Endothelial cell of hepatic sinusoid (primary cell): ENCODE results near the gene BBS9.

ENCODE experiments used
- in situ Hi-C: cut with HindIII; loops from 2 replicates; pipeline ENCODE4 v1.10.0; 2017; ENCODE audit warnings: low sequenced_read_pairs

Gene BBS9

GRCh38 chr7:33350577-33350976, 221.2 kb downstream of the BBS9 start:
- in situ Hi-C loops = no loop called here

GRCh38 chr7:33351709-33352108, 222.3 kb downstream of the BBS9 start:
- in situ Hi-C loops = no loop called here

GRCh38 chr7:33354201-33354600, 224.8 kb downstream of the BBS9 start:
- in situ Hi-C loops = no loop called here

- in situ Hi-C loops = no loop called here
Observed at GRCh38 chr7:33355386-33355785, 226.0 kb downstream of the BBS9 start.

GRCh38 chr7:33356336-33356735, 227.0 kb downstream of the BBS9 start:
- in situ Hi-C loops = no loop called here

GRCh38 chr7:33357846-33358245, 228.5 kb downstream of the BBS9 start:
- in situ Hi-C loops = no loop called here

- in situ Hi-C loops = no loop called here
Observed at GRCh38 chr7:33369888-33370287, 240.5 kb downstream of the BBS9 start.

- in situ Hi-C loops = no loop called here
Observed at GRCh38 chr7:33373195-33373594, 243.8 kb downstream of the BBS9 start.

- in situ Hi-C loops = no loop called here
Observed at GRCh38 chr7:33379891-33380525, 250.6 kb downstream of the BBS9 start.

- in situ Hi-C loops = no loop called here
Observed at GRCh38 chr7:33388332-33388731, 259.0 kb downstream of the BBS9 start.

GRCh38 chr7:33392148-33392547, 262.8 kb downstream of the BBS9 start:
- in situ Hi-C loops = no loop called here

GRCh38 chr7:33393770-33394169, 264.4 kb downstream of the BBS9 start:
- in situ Hi-C loops = no loop called here

- in situ Hi-C loops = no loop called here
Observed at GRCh38 chr7:33395340-33395739, 266.0 kb downstream of the BBS9 start.

- in situ Hi-C loops = no loop called here
Observed at GRCh38 chr7:33399528-33400213, 270.3 kb downstream of the BBS9 start.

GRCh38 chr7:33400214-33400538, 270.8 kb downstream of the BBS9 start:
- in situ Hi-C loops = no loop called here

GRCh38 chr7:33410266-33410665, 280.9 kb downstream of the BBS9 start:
- in situ Hi-C loops = no loop called here

- in situ Hi-C loops = no loop called here
Observed at GRCh38 chr7:33411020-33411419, 281.7 kb downstream of the BBS9 start.

GRCh38 chr7:33412331-33412730, 283.0 kb downstream of the BBS9 start:
- in situ Hi-C loops = no loop called here

GRCh38 chr7:33418251-33418701, 288.9 kb downstream of the BBS9 start:
- in situ Hi-C loops = no loop called here

GRCh38 chr7:33420311-33420940, 291.1 kb downstream of the BBS9 start:
- in situ Hi-C loops = no loop called here

GRCh38 chr7:33421429-33421828, 292.1 kb downstream of the BBS9 start:
- in situ Hi-C loops = no loop called here

- in situ Hi-C loops = no loop called here
Observed at GRCh38 chr7:33422141-33422540, 292.8 kb downstream of the BBS9 start.
